Psoas muscle (tissue), 8 donors: Measurements from ENCODE around the gene CCDC15. TPM values are rescaled to one million over a fixed set of nuclear protein-coding genes. Genes with fewer than 3 reads are reported as not detected.

Experiments
- ATAC-seq, 4 donors: fragments of 200-7000 bp; cut with Tn5 transposase; one replicate each; pipeline ENCODE4 v1.9.1; 2020; ENCODE audit warnings: moderate library complexity in 3 of 4, mild to moderate bottlenecking in 2 of 4
- DNase-seq, 2 donors: peaks; one replicate each; pipeline ENCODE4 v3.0.0-alpha.2; 2020
- H3K27ac ChIP-seq: fragments of 200-600 bp; one replicate; pipeline ENCODE4 v1.8.0; 2022
- H3K27me3 ChIP-seq, 3 donors: fragments of 200-600 bp in 1 of 3; one replicate each; pipeline versions ENCODE4 v1.6.1 to v1.8.0; 2013 to 2022; ENCODE audit warnings: low read length in 2 of 3, mild to moderate bottlenecking in 2 of 3, moderate library complexity in 1 of 3; ENCODE audit not compliant: insufficient read depth in 3 of 3
- H3K36me3 ChIP-seq, 2 donors: fragments of 200-600 bp in 1 of 2; one replicate each; pipeline versions ENCODE4 v1.6.1 to v1.8.0; 2013 to 2022; ENCODE audit warnings: low read depth in 1 of 2, mild to moderate bottlenecking in 1 of 2, moderate library complexity in 1 of 2; ENCODE audit not compliant: insufficient read depth in 1 of 2
- H3K4me1 ChIP-seq: fragments of 200-600 bp; one replicate; pipeline ENCODE4 v1.8.0; 2022
- H3K4me3 ChIP-seq: fragments of 200-600 bp; one replicate; pipeline ENCODE4 v1.8.0; 2022; ENCODE audit warnings: mild to moderate bottlenecking
- H3K9me3 ChIP-seq: fragments of 200-600 bp; one replicate; pipeline ENCODE4 v1.8.0; 2022
- WGBS, 3 donors: extraction: QIAGEN DNeasy Blood & Tissue Kit; methylation state at CpG; one replicate each; pipeline versions ENCODE4 v1.1.6 to v1.1.7; 2013; 5-methylcytosine and 5-hydroxymethylcytosine counted together
- intact Hi-C, 2 donors: fragments of 100-400 bp; cut with DNase I; formaldehyde crosslinking; loops; one replicate each; pipeline versions ENCODE4 v1.11.0 to v1.14.2; 2022
- polyA plus RNA-seq, 3 donors: library from polyadenylated mRNA; stranded (reverse); fragments of 200-250 nt; gene quantifications; one replicate each; pipeline ENCODE4 v1.2.3, GENCODE V29; 2013
- total RNA-seq, 4 donors: library from RNA; stranded (reverse); fragmentation: NEBNext Ultra II Directional in 2 of 4; extraction: Animal tissue kit (Norgen Biotek cat#: 25700) in 2 of 4; gene quantifications; one replicate each; pipeline versions ENCODE4 v1.2.1 to v1.2.4, GENCODE V29; 2021 to 2023
- TF ChIP-seq, protein P1 (sequence below): fragments of 200-600 bp; IDR thresholded peaks from one replicate; pipeline ENCODE4 v1.8.0; 2022; ENCODE audit warnings: antibody characterized with exemption
- donor health status: healthy with polysubstance abuse.
- donor health status: DM: no; HTN: no; CAD: no; lungs with moderate emphysema.
- donor health status: Bipolar disorder and iron deficiency.
- donor health status: healthy.
- donor health status: DM: yes; HTN: yes; CAD: no.
- donor health status: DM: no; HTN: no; CAD: no.
- donor health status: DM: no; HTN: no; CAD: no.
- donor health status: DM: yes; HTN: yes; CAD: no.

The CCDC15 gene
- total and polyA plus RNA-seq, 7 donors: 0.03 to 0.42 (median 0.22) TPM

DNA sequence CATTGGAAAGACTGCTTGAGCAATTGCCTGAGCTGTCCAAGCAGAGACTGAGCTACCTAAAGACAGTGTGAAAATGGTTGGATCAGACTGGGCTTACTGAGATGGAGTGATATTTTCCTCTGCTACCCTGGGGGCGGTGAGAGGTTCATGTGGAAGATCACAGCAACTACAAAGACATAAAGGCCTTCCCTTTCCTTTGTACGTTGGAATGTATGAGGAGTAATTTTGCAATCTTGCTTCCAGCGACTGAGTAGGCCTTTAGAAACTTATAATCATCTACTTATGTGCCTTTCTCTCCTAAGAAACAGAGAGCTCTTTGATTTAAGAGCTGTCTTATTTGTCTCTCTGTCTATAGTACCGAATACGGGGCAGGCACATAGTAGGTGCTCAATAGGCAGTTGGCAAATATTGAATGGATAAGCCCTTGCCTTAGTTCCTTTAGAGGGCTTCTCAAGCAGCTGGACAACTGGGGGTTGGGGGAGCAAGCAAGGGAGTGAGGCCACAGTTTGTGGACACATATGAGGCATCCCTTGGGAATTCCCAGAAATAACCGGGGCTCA, 15.7 kb upstream of the CCDC15 start:
- intact Hi-C loops: no loop called here
- peaks cover 0 to 10% (median 0%) of the 10 kb centered on the region in 3 donors for H3K27me3 ChIP-seq
- TF ChIP-seq, protein P1, sequence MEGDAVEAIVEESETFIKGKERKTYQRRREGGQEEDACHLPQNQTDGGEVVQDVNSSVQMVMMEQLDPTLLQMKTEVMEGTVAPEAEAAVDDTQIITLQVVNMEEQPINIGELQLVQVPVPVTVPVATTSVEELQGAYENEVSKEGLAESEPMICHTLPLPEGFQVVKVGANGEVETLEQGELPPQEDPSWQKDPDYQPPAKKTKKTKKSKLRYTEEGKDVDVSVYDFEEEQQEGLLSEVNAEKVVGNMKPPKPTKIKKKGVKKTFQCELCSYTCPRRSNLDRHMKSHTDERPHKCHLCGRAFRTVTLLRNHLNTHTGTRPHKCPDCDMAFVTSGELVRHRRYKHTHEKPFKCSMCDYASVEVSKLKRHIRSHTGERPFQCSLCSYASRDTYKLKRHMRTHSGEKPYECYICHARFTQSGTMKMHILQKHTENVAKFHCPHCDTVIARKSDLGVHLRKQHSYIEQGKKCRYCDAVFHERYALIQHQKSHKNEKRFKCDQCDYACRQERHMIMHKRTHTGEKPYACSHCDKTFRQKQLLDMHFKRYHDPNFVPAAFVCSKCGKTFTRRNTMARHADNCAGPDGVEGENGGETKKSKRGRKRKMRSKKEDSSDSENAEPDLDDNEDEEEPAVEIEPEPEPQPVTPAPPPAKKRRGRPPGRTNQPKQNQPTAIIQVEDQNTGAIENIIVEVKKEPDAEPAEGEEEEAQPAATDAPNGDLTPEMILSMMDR: no peak
- no peak overlapping the region for H3K27ac ChIP-seq
- 73 to 84% (median 78%) methylated on average over 6 of the region's 6 CpGs for WGBS, 3 donors
- ATAC-seq (no peak), DNase-seq (no peak)
- H3K4me3 ChIP-seq: no peak overlapping the region
- H3K4me1 ChIP-seq: no peaks in the 10 kb centered on the region
- no peaks in the 10 kb centered on the region for H3K36me3 ChIP-seq
- H3K9me3 ChIP-seq: no peaks in the 10 kb centered on the region

DNA sequence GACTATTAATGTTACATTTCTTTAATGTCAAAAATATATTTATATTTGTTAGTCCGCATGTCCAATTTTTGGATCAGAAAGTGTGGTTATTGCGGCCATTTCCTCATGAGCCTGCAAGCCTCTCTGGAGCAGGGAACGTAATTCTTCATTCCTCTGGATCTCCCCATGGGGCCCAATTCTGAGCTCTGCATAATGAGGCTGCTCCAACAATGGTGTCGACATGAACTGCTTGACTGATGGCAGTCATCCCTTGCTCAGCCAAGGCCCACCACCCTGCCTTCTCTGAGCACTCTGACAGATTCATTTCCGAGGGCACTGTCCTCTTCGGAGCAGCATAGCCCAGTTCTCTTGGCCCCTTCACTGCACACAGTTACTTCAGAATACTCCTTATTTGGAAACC, 15.0 kb upstream of the CCDC15 start:
- ATAC-seq (no peak), DNase-seq (no peak)
- intact Hi-C loops: no loop called here
- Histone ChIP-seq H3K4me1 (no peaks in the 10 kb centered on the region), H3K27ac (no peak overlapping the region), H3K36me3 (no peaks in the 10 kb centered on the region), H3K27me3 (peaks cover 0 to 6% (median 0%) of the 10 kb centered on the region in 3 donors), H3K4me3 (no peak overlapping the region), H3K9me3 (no peaks in the 10 kb centered on the region)
- TF ChIP-seq, protein P1: no peak
- 77 to 81% (median 77%) methylated on average over 6 of the region's 6 CpGs for WGBS, 3 donors

DNA sequence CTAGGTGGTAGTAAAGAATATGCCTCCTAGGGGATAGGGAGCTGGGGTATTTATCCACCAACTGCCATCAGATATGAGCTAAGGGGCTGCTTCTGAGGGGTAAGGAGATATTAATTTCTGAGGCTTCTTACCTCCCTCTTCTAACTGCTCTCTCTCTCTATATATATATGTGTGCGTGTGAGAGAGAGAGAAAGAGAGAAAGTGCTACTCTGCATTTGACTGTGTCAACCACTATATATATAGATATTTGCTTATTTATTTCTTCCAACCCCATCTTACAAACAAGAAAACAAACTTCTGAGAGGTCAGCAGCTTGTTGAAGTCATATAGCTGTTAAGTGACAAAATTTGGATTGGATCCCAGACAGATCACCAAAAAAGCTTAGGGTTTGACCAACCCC, 12.3 kb upstream of the CCDC15 start:
- TF ChIP-seq, protein P1: no peak
- H3K4me1 ChIP-seq: no peaks in the 10 kb centered on the region
- H3K36me3 ChIP-seq: no peaks in the 10 kb centered on the region
- no peaks in the 10 kb centered on the region for H3K27me3 ChIP-seq
- WGBS, 3 donors: 100% methylated on average over 1 of the region's 1 CpG
- no peak overlapping the region for H3K4me3 ChIP-seq
- H3K27ac ChIP-seq: no peak overlapping the region
- intact Hi-C loops: no loop called here
- ATAC-seq: no peak
- no peaks in the 10 kb centered on the region for H3K9me3 ChIP-seq
- no peak for DNase-seq

DNA sequence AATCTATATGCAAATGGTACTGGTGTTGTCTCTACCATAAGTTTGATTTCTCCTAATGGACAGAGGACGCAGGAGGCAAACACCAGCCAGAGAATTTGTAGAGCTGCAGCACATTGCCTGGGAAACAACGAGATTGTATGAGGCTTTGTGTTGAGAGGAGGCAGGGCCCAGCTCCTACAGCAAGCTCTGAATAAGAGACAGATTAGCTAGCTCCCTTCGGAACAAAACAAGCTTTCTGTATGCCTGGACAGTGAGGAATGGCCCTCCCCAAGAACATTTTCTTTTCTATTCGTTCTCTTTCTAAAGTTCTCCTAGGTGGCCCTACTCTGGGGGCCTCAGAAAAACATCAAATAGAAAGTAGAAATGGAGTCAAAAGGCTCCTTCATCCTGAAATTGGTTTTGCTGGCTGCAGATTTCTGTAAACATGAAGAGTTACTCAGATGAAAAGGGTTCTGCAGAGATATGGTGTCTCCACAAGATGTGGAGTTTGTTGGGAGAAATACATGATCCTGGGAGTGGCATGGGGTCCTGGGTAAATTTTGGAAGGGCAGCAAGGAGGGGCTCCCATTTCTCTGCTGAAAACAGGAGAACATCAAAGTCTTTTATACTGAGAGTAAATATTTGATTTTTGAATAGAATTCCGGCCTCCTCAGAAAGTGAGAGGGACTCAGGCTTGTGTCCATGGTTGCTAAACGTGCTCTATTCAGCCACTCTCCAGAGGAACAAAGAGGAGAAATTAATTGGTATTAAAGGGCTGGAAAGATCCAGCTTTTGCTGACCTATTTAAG, 11.3 kb upstream of the CCDC15 start:
- Histone ChIP-seq H3K4me3 (no peak overlapping the region), H3K27ac (no peak overlapping the region), H3K27me3 (no peaks in the 10 kb centered on the region), H3K36me3 (no peaks in the 10 kb centered on the region), H3K9me3 (no peaks in the 10 kb centered on the region), H3K4me1 (no peaks in the 10 kb centered on the region)
- DNase-seq (no peak), ATAC-seq (no peak)
- 69 to 76% (median 70%) methylated on average over 6 of the region's 6 CpGs for WGBS, 3 donors
- TF ChIP-seq, protein P1: no peak
- intact Hi-C loops: no loop called here

DNA sequence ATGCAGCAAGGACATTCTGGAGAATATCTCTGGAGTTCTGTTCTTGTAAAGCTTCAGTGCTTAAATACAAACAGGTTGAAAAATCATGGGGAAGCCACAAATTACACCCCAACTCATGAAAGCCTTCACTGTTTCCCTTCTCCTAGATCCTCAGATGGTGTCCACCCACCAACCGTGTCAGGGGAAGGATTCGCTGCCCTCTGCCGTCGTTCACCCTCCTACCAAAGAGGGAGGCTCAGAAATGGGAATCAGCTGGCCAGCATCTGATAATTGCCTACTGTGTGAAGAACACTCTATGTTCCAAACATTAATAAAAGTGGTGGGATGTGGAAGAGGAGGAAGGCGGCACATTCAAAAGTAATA, 10.8 kb upstream of the CCDC15 start:
- DNase-seq (no peak), ATAC-seq (no peak)
- Histone ChIP-seq H3K4me3 (no peak overlapping the region), H3K4me1 (no peaks in the 10 kb centered on the region), H3K36me3 (no peaks in the 10 kb centered on the region), H3K27ac (no peak overlapping the region), H3K9me3 (no peaks in the 10 kb centered on the region), H3K27me3 (no peaks in the 10 kb centered on the region)
- intact Hi-C loops: no loop called here
- TF ChIP-seq, protein P1: no peak
- 48 to 54% (median 50%) methylated on average over 5 of the region's 5 CpGs for WGBS, 3 donors
